ENCODE data around the gene ADCY1. TPM values are rescaled to one million over a fixed set of nuclear protein-coding genes. Genes with fewer than 3 reads are reported as not detected.

ADCY1 gene
- total and polyA plus RNA-seq, 4 donors = 0.33 to 20.1 (median 4.1) TPM

DNA sequence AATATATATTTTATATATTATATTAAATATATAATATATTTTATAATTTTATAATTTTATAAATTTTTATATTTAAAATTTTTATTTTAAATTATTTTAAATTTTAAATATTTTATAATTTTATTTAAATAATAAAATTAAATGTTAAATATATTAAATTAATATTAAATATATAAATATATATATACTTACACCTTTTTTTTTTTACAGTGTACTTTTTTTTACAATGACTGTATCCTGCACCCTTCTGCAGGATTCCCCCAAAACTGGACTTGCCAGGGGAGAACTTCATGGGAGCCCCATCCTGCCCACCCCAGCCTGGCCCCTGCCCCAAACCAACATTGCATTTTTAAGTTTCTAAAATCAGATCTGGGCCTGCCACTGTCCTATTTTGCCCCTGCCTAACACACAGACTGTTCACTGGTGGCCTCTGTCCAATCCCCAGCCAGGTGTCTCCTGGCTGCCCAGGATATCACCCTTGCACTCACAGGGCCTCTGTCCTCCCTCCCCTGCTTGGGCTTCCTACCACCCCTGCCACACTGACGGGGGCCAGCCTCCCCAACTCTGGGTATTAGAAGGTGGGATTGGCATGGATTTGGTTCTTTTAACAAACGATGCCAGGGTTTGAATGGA lies 138.0 kb downstream of the ADCY1 start (continued):
- TF ChIP-seq, protein P1, sequence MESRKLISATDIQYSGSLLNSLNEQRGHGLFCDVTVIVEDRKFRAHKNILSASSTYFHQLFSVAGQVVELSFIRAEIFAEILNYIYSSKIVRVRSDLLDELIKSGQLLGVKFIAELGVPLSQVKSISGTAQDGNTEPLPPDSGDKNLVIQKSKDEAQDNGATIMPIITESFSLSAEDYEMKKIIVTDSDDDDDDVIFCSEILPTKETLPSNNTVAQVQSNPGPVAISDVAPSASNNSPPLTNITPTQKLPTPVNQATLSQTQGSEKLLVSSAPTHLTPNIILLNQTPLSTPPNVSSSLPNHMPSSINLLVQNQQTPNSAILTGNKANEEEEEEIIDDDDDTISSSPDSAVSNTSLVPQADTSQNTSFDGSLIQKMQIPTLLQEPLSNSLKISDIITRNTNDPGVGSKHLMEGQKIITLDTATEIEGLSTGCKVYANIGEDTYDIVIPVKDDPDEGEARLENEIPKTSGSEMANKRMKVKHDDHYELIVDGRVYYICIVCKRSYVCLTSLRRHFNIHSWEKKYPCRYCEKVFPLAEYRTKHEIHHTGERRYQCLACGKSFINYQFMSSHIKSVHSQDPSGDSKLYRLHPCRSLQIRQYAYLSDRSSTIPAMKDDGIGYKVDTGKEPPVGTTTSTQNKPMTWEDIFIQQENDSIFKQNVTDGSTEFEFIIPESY (IDR thresholded peaks at IDR 0.05) = no peak

DNA sequence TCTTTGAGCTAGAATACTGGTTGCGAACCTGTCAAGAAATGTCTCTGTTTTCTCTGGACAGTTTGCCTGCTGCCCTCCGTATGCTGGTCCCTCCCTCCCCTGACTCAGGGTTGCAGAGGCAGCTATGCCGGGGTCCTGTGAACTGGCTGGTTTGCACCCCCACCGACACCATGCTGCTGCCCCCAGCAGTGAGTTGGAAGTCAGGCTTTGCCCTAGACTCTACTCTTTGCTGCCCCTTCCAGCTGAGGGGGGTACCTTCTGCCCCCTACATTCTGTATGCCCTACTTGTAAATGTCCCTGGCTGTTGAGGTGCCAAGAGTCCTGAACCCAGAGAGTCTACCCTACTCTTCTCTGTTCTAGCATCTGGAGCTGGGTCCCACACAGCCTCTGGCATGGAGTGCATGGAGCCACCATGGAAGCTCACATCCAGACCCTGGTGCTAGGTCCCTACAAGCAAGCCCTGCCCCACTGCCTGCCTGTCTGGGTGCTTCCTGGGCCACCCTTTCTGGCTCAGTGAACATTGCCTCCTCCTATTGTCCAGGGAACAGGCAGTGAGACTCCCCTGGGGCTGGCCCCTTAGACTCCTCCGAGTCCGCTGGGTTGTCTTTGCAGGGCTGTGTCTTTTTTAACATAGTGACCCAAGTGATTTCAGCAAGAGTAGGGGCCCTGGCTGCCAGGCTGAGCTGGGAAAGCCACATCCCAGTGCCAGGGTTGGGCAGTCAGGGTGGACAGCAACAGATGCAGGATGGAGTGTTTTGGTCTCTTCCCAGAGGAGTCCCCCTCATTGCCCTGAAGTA lies 138.9 kb downstream of the ADCY1 start:
- H3K4me1 ChIP-seq (ENCODE audit: control insufficient read depth in 4 of 4, insufficient read depth in 4 of 4, low read length in 3 of 4) = peaks cover 0 to 2% (median 0%) of the 10 kb centered on the region in 4 donors
- no peak overlapping the region for H3K27ac ChIP-seq (ENCODE audit: low read depth in 1 of 2, low read length in 2 of 2)
- 96% methylated on average over 6 of the region's 6 CpGs for whole genome bisulfite sequencing
- peaks cover 10 to 78% (median 66%) of the 10 kb centered on the region in 4 donors for H3K36me3 ChIP-seq (ENCODE audit: control insufficient read depth in 4 of 4, insufficient read depth in 3 of 4, low read depth in 1 of 4, low read length in 3 of 4)
- H3K9me3 ChIP-seq (ENCODE audit: control insufficient read depth in 4 of 4, low read length in 3 of 4) = no peaks in the 10 kb centered on the region
- no peak overlapping the region for H3K9ac ChIP-seq (ENCODE audit: low read depth in 1 of 2, low read length in 2 of 2)
- no peak for DNase-seq (ENCODE audit: low spot score)
- no peak overlapping the region for H3K4me3 ChIP-seq (ENCODE audit: low read depth in 1 of 3, low read length in 3 of 3)
- no peak for TF ChIP-seq FOXA2 (IDR thresholded peaks at IDR 0.05)
- no peaks in the 10 kb centered on the region for H3K27me3 ChIP-seq (ENCODE audit: control insufficient read depth in 4 of 4, insufficient read depth in 4 of 4, low read length in 3 of 4)

DNA sequence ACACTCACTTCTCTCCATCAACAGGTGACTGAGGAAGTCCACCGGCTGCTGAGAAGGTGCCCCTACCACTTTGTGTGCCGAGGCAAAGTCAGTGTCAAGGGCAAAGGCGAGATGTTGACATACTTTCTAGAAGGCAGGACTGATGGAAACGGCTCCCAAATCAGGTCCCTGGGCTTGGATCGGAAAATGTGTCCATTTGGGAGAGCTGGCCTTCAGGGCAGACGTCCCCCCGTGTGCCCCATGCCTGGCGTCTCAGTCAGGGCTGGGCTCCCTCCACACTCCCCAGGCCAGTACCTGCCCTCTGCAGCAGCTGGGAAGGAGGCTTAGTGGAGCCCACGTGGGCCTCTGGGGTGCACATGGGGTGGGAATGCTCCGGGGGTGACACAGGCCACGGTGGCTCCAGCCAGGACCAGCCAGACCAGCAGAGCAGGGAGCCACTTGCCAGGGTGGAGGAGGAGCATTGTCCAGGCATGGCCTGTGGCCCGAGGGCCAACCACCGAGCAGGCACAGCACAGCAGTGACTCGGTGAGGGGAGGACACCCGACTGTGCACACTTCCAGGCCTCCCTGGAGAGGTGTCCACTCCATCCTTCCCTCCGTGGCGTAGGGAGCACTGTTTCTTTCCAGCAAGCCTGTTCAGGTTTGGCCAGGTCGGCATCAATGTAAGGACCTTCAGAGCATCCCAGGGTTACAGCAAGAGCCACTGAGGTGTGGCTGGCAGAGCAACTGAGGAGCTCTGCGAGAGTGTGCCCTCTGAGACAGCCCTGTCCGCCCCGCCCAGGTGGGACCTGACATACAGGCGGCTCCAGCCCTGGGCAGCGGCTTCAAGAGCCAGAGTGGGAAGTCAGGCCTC lies 139.7 kb downstream of the ADCY1 start:
- H3K27ac ChIP-seq (ENCODE audit: low read depth in 1 of 2, low read length in 2 of 2) = no peak overlapping the region
- 92% methylated on average over 23 of the region's 23 CpGs for WGBS

More for the DNA sequence above, 139.7 kb downstream of the ADCY1 start:
- Histone ChIP-seq H3K36me3 (ENCODE audit: control insufficient read depth in 4 of 4, insufficient read depth in 3 of 4, low read depth in 1 of 4, low read length in 3 of 4) (peaks cover 9 to 69% (median 58%) of the 10 kb centered on the region in 4 donors), H3K4me3 (ENCODE audit: low read depth in 1 of 3, low read length in 3 of 3) (no peak overlapping the region), H3K27me3 (ENCODE audit: control insufficient read depth in 4 of 4, insufficient read depth in 4 of 4, low read length in 3 of 4) (no peaks in the 10 kb centered on the region), H3K9ac (ENCODE audit: low read depth in 1 of 2, low read length in 2 of 2) (no peak overlapping the region), H3K9me3 (ENCODE audit: control insufficient read depth in 4 of 4, low read length in 3 of 4) (no peaks in the 10 kb centered on the region), H3K4me1 (ENCODE audit: control insufficient read depth in 4 of 4, insufficient read depth in 4 of 4, low read length in 3 of 4) (peaks cover 0 to 2% (median 0%) of the 10 kb centered on the region in 4 donors)
- TF ChIP-seq, protein P2, sequence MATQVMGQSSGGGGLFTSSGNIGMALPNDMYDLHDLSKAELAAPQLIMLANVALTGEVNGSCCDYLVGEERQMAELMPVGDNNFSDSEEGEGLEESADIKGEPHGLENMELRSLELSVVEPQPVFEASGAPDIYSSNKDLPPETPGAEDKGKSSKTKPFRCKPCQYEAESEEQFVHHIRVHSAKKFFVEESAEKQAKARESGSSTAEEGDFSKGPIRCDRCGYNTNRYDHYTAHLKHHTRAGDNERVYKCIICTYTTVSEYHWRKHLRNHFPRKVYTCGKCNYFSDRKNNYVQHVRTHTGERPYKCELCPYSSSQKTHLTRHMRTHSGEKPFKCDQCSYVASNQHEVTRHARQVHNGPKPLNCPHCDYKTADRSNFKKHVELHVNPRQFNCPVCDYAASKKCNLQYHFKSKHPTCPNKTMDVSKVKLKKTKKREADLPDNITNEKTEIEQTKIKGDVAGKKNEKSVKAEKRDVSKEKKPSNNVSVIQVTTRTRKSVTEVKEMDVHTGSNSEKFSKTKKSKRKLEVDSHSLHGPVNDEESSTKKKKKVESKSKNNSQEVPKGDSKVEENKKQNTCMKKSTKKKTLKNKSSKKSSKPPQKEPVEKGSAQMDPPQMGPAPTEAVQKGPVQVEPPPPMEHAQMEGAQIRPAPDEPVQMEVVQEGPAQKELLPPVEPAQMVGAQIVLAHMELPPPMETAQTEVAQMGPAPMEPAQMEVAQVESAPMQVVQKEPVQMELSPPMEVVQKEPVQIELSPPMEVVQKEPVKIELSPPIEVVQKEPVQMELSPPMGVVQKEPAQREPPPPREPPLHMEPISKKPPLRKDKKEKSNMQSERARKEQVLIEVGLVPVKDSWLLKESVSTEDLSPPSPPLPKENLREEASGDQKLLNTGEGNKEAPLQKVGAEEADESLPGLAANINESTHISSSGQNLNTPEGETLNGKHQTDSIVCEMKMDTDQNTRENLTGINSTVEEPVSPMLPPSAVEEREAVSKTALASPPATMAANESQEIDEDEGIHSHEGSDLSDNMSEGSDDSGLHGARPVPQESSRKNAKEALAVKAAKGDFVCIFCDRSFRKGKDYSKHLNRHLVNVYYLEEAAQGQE (IDR thresholded peaks at IDR 0.05) = no peak
- TF ChIP-seq FOXA1 (IDR thresholded peaks at IDR 0.05) = no peak
- no peak for TF ChIP-seq HNF4G (IDR thresholded peaks at IDR 0.05)
- TF ChIP-seq GABPA (IDR thresholded peaks at IDR 0.05 in 1 of 2, conservative IDR thresholded peaks at IDR 0.05 in 1 of 2) = no peak
- TF ChIP-seq HNF4A (conservative IDR thresholded peaks at IDR 0.05) = no peak
- TF ChIP-seq, protein P3, sequence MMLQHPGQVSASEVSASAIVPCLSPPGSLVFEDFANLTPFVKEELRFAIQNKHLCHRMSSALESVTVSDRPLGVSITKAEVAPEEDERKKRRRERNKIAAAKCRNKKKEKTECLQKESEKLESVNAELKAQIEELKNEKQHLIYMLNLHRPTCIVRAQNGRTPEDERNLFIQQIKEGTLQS (IDR thresholded peaks at IDR 0.05) = no peak
- TF ChIP-seq, protein P1 (IDR thresholded peaks at IDR 0.05) = no peak
- no peak for TF ChIP-seq RXRA (IDR thresholded peaks at IDR 0.05)
- no peak for TF ChIP-seq FOXA2 (IDR thresholded peaks at IDR 0.05)
- no peak for TF ChIP-seq NR2F2 (IDR thresholded peaks at IDR 0.05)
- no peak for TF ChIP-seq EGR1 (IDR thresholded peaks at IDR 0.05; ENCODE audit: low read depth in 2 of 2)
- TF ChIP-seq, protein P4, sequence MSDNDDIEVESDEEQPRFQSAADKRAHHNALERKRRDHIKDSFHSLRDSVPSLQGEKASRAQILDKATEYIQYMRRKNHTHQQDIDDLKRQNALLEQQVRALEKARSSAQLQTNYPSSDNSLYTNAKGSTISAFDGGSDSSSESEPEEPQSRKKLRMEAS (IDR thresholded peaks at IDR 0.05) = no peak
- no peak for TF ChIP-seq YY1 (IDR thresholded peaks at IDR 0.05)
- TF ChIP-seq, protein P5, sequence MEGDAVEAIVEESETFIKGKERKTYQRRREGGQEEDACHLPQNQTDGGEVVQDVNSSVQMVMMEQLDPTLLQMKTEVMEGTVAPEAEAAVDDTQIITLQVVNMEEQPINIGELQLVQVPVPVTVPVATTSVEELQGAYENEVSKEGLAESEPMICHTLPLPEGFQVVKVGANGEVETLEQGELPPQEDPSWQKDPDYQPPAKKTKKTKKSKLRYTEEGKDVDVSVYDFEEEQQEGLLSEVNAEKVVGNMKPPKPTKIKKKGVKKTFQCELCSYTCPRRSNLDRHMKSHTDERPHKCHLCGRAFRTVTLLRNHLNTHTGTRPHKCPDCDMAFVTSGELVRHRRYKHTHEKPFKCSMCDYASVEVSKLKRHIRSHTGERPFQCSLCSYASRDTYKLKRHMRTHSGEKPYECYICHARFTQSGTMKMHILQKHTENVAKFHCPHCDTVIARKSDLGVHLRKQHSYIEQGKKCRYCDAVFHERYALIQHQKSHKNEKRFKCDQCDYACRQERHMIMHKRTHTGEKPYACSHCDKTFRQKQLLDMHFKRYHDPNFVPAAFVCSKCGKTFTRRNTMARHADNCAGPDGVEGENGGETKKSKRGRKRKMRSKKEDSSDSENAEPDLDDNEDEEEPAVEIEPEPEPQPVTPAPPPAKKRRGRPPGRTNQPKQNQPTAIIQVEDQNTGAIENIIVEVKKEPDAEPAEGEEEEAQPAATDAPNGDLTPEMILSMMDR (IDR thresholded peaks at IDR 0.05; ENCODE audit: low read depth, low read length, missing input control) = no peak
- TF ChIP-seq JUND (IDR thresholded peaks at IDR 0.05) = no peak
- no peak for DNase-seq (ENCODE audit: low spot score)

Measured in liver (tissue), 9 donors.